ENCODE measurements around the gene DHRSX.

DNA sequence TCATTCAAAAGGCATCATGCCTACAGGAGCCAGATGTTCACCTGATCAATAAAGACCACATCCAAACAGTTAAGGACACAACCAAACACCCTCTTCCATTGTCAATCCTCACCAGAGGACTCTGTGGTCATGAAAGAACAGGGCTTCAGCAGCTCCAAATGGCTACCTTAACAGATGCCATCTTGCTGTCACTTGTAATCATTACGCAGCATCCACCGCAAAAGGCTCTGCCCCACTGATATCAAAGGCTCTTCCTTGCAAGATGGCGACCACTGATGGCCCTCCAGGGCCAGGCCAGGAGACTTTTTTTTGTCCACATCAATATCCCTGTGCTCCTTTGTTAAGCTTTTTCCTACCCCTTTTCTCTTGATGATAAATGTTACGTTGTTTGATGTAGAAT, 157.4 kb downstream of the DHRSX start:
- TF ChIP-seq, protein P1, sequence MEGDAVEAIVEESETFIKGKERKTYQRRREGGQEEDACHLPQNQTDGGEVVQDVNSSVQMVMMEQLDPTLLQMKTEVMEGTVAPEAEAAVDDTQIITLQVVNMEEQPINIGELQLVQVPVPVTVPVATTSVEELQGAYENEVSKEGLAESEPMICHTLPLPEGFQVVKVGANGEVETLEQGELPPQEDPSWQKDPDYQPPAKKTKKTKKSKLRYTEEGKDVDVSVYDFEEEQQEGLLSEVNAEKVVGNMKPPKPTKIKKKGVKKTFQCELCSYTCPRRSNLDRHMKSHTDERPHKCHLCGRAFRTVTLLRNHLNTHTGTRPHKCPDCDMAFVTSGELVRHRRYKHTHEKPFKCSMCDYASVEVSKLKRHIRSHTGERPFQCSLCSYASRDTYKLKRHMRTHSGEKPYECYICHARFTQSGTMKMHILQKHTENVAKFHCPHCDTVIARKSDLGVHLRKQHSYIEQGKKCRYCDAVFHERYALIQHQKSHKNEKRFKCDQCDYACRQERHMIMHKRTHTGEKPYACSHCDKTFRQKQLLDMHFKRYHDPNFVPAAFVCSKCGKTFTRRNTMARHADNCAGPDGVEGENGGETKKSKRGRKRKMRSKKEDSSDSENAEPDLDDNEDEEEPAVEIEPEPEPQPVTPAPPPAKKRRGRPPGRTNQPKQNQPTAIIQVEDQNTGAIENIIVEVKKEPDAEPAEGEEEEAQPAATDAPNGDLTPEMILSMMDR (IDR thresholded peaks at IDR 0.05; ENCODE audit: insufficient read depth, low read depth, low read length): no peak
- TF ChIP-seq EZH2 (IDR thresholded peaks at IDR 0.05; ENCODE audit: insufficient read depth, low read length): no peak
